ENCODE data around the gene OASL.
"Not testable (repeated sequence)": the region's sequence is repeated elsewhere in the genome, so short reads cannot be mapped to it uniquely, and the experiment has no call there.

OASL gene

DNA sequence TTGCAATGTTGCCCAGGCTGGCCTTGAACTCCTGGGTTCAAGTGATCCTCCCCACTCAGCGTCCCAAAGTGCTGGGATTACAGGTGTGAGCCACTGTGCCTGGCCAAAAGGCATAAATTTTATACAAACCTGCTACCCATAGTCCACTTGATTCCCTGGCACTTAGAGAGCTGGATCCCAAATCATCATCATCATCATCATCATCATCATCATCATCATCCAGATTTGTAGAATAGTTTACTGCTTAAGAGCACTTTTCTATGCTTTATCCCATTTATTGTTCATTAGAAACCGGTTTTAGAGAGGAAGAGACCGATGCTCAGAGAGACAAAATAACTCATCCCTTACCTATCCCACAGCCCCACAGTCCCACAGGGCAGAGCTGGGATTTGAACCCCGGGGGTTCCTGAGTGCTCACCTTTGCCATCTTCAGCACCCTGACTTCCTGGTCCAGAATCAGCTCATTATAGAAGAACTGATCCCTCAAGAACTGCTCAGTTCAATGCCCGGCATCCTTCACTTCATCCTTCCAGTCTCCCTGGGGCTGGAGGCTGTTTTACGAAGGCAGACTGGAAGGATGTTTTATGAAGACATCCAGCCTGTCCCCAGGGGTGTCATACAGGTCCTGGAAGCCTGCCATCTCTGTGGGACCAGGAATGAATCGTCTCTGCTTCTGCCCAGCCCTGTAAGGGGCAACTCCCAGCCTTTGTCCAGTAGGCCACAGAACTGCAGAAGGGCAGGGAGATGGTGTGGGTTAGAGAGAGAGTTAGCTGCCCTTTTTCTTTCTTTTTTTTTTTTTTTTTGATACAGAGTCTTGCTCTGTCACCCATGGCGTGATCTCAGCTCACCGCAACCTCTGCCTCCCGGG, 20.2 kb upstream of the OASL start:
- no peak for DNase-seq (ENCODE audit: low read depth in 2 of 3, low spot score in 1 of 3)

DNA sequence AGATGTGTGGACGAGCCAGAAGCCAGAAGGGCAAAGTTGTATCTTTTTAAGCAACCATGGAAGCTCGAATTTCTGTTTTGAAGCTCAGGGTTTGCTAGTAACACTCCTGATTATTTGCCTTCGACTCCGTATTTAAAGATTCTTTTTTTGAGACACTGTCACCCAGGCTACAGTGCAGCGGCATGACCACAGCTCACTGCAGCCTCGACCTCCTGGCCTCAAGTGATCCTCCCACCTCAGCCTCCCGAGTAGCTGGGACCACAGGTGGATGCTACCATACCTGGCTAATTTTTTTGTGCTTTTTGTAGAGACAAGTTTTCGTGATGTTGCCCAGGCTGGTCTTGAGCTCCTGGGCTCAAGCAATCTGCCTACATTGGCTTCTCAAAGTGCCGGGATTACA, 18.7 kb upstream of the OASL start:
- DNase-seq (ENCODE audit: low read depth in 2 of 3, low spot score in 1 of 3) = no peak

- no peak for DNase-seq (ENCODE audit: low read depth in 2 of 3, low spot score in 1 of 3)
These were observed 14.7 kb upstream of the OASL start for GRCh38 chr12:121053706-121054105.

DNA sequence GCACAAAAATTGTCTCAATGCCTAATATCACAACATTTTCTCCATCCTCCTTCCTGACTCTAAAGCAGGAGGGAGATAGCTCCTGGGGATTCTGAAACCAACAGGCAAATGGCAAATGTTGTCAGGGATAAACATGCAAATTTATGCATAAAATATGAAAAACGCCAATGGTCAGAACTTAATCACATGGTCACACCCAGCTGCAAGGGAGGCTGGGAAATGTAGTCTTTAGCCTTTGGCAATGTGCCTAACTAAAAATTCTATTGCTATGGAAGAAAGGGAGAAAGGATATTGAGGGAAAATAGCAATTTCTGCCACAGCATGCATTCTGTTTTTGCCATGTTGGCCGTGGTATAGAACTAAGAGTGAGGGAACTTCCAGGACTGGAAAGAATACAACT, 11.7 kb upstream of the OASL start:
- no peak for DNase-seq (ENCODE audit: low read depth in 2 of 3, low spot score in 1 of 3)

DNA sequence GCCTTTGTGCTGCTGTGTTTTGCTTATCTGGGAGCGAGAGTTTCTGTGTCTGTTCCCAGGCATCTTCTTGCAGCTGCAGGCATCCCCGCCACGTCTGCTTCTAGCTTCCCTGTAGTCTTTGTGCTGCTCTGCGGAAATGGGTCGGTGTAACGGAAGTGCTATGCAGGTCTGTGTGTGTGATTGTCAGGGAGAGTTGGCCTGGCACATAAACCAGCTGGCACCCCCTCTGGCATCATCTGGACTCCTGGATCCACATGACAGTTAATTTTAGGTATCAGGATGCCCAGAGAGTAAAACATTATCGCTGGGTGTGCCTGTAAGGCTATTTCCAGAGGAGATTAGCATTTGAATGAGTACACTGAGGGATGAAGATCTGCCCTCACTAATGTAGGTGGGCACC, 9.4 kb upstream of the OASL start:
- no peak for DNase-seq (ENCODE audit: low read depth in 2 of 3, low spot score in 1 of 3)

GRCh38 chr12:121047400-121047799, 8.4 kb upstream of the OASL start:
- not testable (repeated sequence) for DNase-seq (ENCODE audit: low read depth in 2 of 3, low spot score in 1 of 3)

DNA sequence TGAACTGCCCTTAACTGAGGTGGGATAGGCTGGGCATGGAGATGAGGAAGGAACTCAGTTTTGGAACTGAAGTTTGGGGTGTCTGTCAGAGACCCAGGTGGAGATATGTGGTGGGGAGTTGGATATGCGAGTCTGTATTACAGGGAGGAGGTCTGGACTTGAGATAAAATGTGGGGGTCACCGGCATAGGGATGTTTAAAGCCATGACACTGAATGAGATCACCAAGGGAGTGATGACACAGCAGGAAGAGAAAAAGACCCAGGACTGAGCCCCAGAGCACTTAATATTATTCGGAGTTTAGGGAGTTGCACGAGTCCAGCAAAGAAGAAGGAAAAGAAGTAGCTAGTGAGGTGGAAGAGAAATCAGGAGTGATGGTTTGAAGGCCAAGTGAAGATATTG, 4.0 kb upstream of the OASL start:
- DNase-seq (ENCODE audit: low read depth in 2 of 3, low spot score in 1 of 3) = no peak

GRCh38 chr12:121036810-121037326, 2.2 kb downstream of the OASL start:
- peak in 2 of 3 donors; percentile 30 to 52 for DNase-seq (ENCODE audit: low read depth in 2 of 3, low spot score in 1 of 3)

DNA sequence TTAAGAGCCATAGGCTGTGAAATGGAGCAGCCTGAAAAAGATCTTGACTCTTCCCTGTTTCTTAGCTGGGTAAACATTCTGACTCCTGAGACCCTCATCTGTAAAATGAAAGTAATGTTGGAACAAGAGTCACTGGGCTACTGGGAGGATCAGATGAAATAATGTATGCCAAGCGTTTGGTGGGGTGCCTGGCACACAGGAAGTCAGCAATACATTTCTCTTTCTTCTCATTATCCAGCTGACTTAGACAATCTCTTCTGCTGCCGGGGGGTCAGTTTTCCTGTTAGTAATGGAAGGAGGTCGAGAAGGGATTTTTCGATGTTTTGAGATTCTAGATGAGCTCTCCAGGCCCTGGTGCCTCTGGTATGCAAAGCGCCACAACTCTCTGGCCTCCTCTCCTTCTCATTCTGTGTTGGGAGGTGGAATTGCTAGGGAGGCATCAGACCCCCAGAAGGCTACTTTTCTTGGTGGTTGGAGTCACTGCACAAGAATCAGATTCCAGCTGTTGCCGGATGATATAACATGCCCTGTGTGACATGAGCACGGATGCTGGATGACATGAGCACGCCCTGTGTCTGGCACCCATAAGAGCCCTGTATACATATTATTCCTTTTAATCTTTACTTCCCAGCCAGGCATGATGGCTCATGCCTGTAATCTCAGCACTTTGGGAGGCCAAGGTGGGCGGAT, 4.3 kb downstream of the OASL start:
- DNase-seq (ENCODE audit: low read depth in 2 of 3, low spot score in 1 of 3) = no peak

DNA sequence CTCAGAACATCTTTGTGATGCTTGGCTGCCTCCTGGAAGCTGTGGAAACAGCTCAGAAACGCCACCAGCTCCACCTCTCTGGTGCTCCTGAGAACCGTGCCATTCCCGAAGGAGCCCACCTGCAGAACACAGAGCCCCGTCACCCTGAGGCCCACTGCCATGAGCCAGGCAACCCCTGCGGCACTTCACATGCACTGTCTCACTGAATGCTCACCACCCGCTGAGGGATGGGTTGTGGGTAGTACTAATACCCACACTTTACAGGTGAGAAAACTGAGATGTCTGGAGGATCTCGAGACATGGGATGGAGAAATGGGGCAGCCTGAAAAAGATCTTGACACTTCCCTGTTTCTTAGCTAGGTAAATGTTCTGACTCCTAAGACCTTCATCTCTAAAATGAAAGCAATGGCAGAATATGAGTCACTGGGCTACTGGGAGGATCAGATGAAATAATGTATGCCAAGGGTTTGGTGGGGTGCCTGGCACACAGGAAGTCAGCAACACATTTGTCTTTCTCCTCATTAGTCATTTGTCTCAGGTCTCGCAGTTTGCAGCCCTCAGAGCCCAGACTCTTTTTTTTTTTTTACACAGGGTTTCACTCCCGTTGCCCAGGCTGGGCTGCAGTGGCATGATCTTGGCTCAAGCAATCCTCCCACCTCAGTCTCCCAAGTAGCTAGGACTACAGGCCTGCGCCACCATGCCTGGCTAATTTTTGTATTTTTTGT, 5.3 kb downstream of the OASL start:
- peak; percentile 49 to 55 (median 51) for DNase-seq (ENCODE audit: low read depth in 2 of 3, low spot score in 1 of 3)

GRCh38 chr12:121030576-121031212, 8.4 kb downstream of the OASL start:
- no peak for DNase-seq (ENCODE audit: low read depth in 2 of 3, low spot score in 1 of 3)

DNA sequence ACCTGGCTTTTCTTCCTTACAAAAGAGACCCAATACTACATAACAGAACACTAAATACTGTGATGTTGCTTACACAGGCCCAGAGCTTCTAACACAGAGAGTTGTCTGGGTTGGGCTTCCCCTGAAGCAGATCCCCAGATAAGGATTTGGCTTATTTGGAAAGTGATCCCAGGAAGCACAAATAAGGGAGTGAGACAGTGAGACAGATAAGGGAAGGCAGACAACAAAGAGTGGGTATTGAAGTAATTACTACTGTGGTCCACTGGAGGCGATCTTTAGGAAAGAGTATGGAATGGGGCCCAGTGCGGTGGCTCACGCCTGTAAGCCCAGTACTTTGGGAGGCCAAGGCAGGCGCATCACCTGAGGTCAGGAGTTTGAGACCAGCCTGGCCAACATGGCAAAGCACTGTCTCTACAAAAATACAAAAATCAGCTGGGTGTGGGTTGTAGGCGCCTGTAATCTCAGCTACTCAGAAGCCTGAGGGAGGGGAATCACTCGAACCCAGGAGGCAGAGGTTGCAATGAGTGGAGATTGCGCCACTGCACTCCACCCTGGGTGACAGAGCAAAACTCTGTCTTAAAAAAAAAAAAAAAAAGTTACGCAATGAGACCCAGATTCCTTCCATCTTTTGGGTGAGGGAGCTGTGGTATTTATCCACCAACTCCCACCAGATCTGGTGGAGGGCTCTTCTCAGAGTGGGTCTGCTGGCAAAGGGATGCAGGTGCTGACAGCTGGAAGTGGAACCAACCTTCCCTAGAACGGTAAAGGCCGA, 12.6 kb downstream of the OASL start:
- no peak for DNase-seq (ENCODE audit: low read depth in 2 of 3, low spot score in 1 of 3)

DNA sequence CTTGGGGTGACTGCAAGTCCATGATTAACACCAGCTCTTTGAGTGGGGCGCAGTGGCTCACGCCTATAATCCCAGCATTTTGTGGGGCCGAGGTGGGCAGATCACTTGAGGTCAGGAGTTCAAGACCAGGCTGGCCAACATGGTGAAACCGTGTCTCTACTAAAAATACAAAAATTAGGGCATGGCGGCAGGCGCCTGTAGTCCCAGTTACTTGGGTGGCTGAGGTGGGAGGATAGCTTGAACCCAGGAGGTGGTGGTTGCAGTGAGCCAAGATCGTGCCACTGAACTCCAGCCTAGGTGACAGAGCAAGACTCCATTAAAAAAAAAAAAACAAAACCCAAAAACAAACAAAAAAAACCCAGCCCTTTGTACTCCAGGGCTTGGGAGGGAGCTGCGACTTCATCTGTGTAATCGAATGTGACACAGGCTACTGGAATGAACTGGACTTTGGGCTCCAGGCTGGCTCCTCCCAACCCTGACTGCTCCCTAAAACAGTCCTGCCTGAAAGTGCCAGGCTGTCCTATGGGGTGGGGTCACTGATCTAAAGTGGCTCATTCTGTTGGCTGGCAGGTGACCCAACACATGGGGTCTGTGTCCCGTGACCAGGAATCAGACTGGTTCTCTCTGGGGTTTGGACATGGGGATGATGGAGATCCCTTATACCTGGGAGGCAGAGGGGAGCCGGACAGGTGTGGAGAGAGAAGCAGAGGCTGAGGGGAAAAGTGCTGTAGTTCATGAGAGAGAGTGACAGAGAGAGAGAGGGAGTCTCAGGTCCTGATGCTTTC, 13.4 kb downstream of the OASL start:
- DNase-seq (ENCODE audit: low read depth in 2 of 3, low spot score in 1 of 3) = no peak

- no peak for DNase-seq (ENCODE audit: low read depth in 2 of 3, low spot score in 1 of 3)
These were observed 15.2 kb downstream of the OASL start for GRCh38 chr12:121023799-121024198.

DNA sequence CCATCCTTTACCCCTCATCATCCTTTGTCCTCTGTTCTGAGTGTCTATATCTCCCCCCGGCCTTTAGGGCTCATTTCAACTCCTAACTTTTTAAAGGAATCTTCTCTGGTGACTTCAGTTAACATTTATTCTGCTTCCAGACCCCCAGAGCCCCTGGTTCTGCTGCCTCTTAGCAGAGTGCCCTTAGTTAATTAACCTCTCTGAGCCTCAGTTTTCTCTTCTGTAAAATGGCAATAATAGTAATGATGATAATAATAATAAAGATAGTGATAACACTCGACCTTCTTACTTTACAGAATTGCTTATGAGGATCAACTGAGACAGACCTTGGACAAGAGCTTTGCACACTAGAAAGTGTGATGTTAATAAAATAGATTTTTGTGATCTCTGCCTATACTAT, 16.3 kb downstream of the OASL start:
- no peak for DNase-seq (ENCODE audit: low read depth in 2 of 3, low spot score in 1 of 3)

DNA sequence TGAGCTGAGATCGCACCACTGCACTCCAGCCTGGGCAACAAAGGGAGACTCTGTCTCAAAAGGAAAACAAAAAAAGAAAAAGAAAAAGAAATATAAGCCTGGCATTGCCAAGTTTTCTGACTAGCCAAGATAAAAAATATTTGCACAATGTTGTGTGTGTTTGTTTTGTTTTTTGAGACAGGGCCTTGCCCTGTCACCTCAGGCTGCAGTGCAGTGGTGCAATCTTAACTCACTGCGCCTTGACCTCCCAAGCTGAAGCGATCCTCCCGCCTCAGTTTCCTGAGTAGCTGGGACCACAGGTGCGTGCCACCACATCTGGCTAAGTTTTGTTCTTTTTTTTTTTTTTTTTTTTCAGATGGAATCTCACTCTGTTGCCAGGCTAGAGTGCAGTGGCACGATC, 17.3 kb downstream of the OASL start:
- DNase-seq (ENCODE audit: low read depth in 2 of 3, low spot score in 1 of 3) = no peak

GRCh38 chr12:121018860-121019617, 20.0 kb downstream of the OASL start:
- DNase-seq (ENCODE audit: low read depth in 2 of 3, low spot score in 1 of 3) = no peak

DNA sequence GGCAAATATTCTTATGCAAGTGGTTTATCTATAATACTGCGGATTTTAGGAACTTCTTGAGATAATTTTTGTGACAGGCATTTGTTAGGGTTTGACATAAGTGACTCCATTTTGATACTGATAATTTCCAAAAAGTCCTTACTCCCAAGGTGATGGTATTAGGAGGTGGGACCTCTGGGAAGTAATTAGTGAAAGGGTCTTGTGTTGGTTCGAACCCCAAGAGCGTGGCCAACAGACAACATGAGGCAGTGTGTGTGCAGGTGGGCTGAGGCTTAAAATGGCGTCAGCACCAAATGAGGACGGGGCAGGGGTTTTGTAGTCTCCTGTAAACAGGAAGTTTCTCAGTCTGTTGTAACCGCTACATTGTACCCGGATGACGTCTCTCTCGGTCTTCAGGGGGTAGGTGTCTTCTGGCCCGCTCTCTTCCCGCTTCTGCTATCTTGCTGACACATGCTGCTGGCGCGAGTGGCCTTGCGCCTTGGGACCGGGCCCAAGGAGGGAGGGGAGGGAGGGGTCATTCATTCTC, 21.0 kb downstream of the OASL start:
- no peak for DNase-seq (ENCODE audit: low read depth in 2 of 3, low spot score in 1 of 3)
